Astrocyte (in vitro differentiated cells and primary cell): Measurements from ENCODE around the gene FDX1.

ENCODE experiments used
- EZH2 ChIP-seq: IDR thresholded peaks from 2 replicates; pipeline ENCODE4 v1.6.1; 2012; ENCODE audit warnings: mild to moderate bottlenecking, low read length, inconsistent platforms; ENCODE audit not compliant: insufficient read depth
- TF ChIP-seq, protein P1 (sequence below): IDR thresholded peaks from 2 replicates; pipeline ENCODE4 v1.5.1; 2011; ENCODE audit warnings: low read depth, mild to moderate bottlenecking, inconsistent platforms, low read length, moderate library complexity; ENCODE audit not compliant: insufficient read depth

DNA sequence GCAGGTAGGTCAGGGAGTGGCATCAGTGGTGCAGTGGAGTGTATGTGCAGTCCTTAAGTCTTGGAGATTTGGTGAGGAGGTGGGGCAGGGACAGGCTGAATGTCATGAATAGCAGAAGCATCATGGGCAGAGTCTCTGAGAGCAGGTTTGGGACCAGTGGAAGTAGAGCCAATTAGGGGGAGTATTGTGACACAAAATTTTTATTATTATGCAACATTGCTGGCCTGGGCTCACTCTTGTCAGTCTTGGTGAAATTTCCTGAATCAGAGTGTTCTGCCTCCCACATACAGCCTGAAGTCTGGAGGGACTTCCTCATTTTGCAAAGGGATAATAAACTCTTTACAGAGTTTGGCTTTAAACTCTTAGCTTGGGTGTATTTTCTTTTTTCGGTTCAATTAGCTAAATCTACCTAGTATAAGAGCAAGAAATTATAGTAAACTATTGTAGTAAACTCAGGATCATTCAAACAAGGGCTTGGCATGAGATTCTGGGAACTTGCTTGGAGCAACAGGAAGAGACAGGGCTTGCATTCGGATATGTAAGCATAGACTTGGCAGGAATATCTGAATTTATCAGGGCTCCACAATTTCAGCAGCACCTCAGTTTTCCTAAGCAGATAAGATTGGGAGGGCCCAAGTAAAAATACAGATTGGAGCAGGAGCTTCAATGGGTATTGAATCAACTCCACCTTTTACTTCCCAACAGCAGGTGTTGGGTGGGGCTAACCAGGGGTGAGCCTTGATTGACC lies 67.7 kb downstream of the FDX1 start:
- TF ChIP-seq, protein P1, sequence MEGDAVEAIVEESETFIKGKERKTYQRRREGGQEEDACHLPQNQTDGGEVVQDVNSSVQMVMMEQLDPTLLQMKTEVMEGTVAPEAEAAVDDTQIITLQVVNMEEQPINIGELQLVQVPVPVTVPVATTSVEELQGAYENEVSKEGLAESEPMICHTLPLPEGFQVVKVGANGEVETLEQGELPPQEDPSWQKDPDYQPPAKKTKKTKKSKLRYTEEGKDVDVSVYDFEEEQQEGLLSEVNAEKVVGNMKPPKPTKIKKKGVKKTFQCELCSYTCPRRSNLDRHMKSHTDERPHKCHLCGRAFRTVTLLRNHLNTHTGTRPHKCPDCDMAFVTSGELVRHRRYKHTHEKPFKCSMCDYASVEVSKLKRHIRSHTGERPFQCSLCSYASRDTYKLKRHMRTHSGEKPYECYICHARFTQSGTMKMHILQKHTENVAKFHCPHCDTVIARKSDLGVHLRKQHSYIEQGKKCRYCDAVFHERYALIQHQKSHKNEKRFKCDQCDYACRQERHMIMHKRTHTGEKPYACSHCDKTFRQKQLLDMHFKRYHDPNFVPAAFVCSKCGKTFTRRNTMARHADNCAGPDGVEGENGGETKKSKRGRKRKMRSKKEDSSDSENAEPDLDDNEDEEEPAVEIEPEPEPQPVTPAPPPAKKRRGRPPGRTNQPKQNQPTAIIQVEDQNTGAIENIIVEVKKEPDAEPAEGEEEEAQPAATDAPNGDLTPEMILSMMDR = no peak
- no peak for TF ChIP-seq EZH2
